ENCODE measurements around the gene ARPIN. TPM values are rescaled to one million over a fixed set of nuclear protein-coding genes. Genes with fewer than 3 reads are reported as not detected.
"Not testable (repeated sequence)": the region's sequence is repeated elsewhere in the genome, so short reads cannot be mapped to it uniquely, and the experiment has no call there.

The ARPIN gene
- total RNA-seq, result under 1 TPM in 4 of 5 donors, not detected in 1; 0.03 to 0.09 (median 0.06) TPM
- 0.15 TPM for total RNA-seq (2013)
- 0 to 2.2 (median 0.12) reads per million in 29 experiments for total RNA-seq

DNA sequence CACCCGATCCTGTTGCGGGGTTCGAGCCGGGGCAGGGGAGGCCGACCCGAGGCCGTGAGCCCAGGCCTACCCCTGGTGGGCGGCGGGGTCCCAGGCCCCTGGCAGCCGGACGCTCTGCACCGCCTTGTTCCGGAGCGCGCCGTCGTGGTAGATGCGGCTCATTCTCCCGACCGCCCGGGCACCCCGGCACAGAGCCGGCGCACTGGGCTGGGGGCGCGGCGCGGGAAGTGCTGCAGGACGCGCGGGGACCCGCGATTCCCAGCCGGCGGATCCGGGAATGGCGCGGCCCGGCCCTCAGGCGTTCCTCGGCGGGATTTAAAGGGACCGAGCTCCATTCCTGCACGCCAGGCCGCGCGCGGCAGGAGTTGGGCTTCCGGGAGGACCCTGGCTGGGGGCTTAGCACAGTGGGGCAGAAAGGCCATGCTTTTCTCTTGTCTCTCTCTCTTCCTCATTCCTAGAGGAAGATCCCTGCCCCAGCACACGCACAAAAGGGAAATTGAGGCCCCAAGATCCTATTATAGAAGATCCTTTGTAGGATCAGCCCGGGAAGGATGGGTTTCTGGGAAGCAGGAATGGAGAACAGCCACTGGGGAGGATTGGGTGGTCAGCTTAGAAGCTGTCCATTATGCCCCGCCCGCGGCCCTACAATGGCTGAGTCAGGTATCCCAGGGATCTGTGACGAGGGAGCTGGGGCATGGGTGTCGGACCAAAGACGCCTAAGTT lies at the start of gene ARPIN:
Gene ARPIN (minus strand): TSS at position 279 of the 723 bp plus-strand sequence. CDS start 117 bp downstream, at position 162.
- Mint-ChIP-seq H3K27me3 (peaks cover 29 to 45% of the 10 kb centered on the region in 2 donors), H3K27ac (no peak within 1 kb of the TSS), H3K9me3 (no peaks in the 10 kb centered on the region), H3K36me3 (no peaks in the 10 kb centered on the region), H3K4me3 (peak within 1 kb of the TSS in 2 of 3 donors; percentile 41 to 42), H3K4me1 (peaks cover 0 to 7% (median 6%) of the 10 kb centered on the region in 3 donors)
- ChIA-PET POLR2A (no interaction called here), CTCF (interaction anchor here in 1 of 2 donors (0.5 to 0.6 kb wide), 2 partner anchors 15 to 556 kb away, joined by 3 to 4 read pairs; no protein-coding TSS in a partner anchor)
- Histone ChIP-seq H3K4me3 (ENCODE audit: control insufficient read depth in 1 of 2, extremely low read depth in 1 of 2, low read length in 1 of 2) (peak within 1 kb of the TSS in 1 of 2 donors; percentile 66), H3K4me1 (ENCODE audit: control insufficient read depth in 1 of 2, extremely low read depth in 1 of 2, insufficient read depth in 2 of 2, low read length in 2 of 2) (peaks cover 0 to 5% of the 10 kb centered on the region in 2 experiments), H3K36me3 (ENCODE audit: control insufficient read depth in 2 of 2, extremely low read depth in 1 of 2, insufficient read depth in 1 of 2, low read length in 1 of 2) (no peaks in the 10 kb centered on the region), H3K27me3 (replicated peaks in 1 of 2; ENCODE audit: control insufficient read depth in 2 of 2, extremely low read depth in 1 of 2, insufficient read depth in 2 of 2, low read length in 1 of 2) (peaks cover 0 to 43% of the 10 kb centered on the region in 2 experiments), H3K27ac (ENCODE audit: low read length) (no peak within 1 kb of the TSS), H3K9me3 (no peaks in the 10 kb centered on the region)
- ATAC-seq (replicated peaks in 1 of 4), result peak; percentile 33 to 56 (median 43)
- WGBS (ENCODE audit: insufficient coverage), result 14% methylated on average over 50 of the region's 57 CpGs
- peak in 3 of 35 experiments; percentile 9 to 14 (median 10) for DNase-seq

DNA sequence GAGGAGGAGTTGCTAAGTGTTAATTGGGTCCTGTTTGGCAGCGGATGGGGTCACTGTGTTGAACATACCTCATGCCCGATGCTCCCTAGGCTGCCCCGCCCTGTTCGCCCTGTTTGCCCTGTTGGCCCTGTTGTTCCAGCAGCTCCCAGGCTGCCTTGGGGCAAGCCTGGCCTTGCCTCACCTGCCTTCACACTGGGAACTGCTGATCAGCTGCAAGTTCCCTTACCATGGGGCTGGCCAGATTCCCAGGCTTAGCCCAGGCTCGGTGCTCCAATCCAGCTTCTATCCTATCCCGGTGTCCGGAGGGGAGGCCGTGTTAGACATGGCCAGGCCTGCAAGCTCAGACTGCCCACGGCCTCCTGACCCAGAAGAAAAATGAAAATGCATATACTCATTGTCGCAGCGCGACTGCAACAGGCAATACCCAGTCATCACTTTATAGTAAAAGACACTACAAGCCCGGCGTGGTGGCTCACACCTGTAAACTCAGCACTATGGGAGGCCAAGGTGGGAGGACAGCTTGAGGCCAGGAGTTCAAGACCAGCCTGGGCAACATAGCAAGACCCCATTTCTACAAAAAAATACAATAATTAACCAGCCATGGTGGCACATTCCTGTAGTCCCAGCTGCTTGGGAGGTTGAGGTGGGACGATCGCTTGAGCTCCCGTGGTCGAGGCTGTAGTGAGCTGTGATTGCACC lies 45.5 kb upstream of the ARPIN start:
- no peak for DNase-seq
- Histone ChIP-seq H3K27ac (ENCODE audit: low read length) (no peak overlapping the region), H3K4me1 (ENCODE audit: control insufficient read depth in 1 of 2, extremely low read depth in 1 of 2, insufficient read depth in 2 of 2, low read length in 2 of 2) (no peaks in the 10 kb centered on the region), H3K4me3 (ENCODE audit: control insufficient read depth in 1 of 2, extremely low read depth in 1 of 2, low read length in 1 of 2) (no peak overlapping the region), H3K9me3 (no peaks in the 10 kb centered on the region), H3K27me3 (replicated peaks in 1 of 2; ENCODE audit: control insufficient read depth in 2 of 2, extremely low read depth in 1 of 2, insufficient read depth in 2 of 2, low read length in 1 of 2) (no peaks in the 10 kb centered on the region), H3K36me3 (ENCODE audit: control insufficient read depth in 2 of 2, extremely low read depth in 1 of 2, insufficient read depth in 1 of 2, low read length in 1 of 2) (no peaks in the 10 kb centered on the region)
- H3K27me3 Mint-ChIP-seq, result no peaks in the 10 kb centered on the region
- no peak overlapping the region for H3K27ac Mint-ChIP-seq
- CTCF ChIA-PET, result no interaction called here
- no peaks in the 10 kb centered on the region for H3K36me3 Mint-ChIP-seq
- H3K4me3 Mint-ChIP-seq, result no peak overlapping the region
- H3K9me3 Mint-ChIP-seq, result peaks cover 0 to 4% (median 3%) of the 10 kb centered on the region in 3 donors
- no peaks in the 10 kb centered on the region for H3K4me1 Mint-ChIP-seq
- POLR2A ChIA-PET, result no interaction called here
- ATAC-seq (replicated peaks in 1 of 4), result no peak
- WGBS (ENCODE audit: insufficient coverage), result 91% methylated on average over 12 of the region's 18 CpGs

DNA sequence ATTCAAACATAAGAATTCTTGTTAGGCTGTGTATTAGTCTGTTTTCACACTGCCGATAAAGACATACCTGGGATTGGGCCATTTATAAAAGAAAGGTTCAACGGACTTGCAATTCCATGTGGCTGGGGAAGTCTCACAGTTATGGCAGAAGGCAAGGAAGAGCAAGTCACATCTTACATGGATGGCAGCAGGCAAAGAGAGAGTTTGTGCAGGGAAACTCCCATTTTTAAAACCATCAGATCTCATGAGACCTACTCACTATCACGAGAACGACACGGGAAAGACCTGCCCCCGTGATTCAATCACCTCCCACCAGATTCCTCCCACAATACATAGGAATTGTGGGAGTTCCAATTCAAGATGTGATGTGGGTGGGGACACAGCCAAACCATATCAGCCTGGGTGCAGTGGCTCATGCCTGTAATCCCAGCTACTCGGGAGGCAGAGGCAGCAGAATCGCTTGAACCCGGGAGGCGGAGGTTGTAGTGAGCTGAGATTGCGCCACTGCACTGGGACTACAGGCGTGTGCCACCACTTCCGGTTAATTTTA lies 42.8 kb upstream of the ARPIN start:
- H3K4me1 Mint-ChIP-seq; H3K27ac ChIP-seq (ENCODE audit: low read length); POLR2A ChIA-PET; H3K9me3 Mint-ChIP-seq; H3K27me3 ChIP-seq (replicated peaks in 1 of 2; ENCODE audit: control insufficient read depth in 2 of 2, extremely low read depth in 1 of 2, insufficient read depth in 2 of 2, low read length in 1 of 2); CTCF ChIA-PET; H3K36me3 Mint-ChIP-seq; H3K27me3 Mint-ChIP-seq; H3K4me3 Mint-ChIP-seq; H3K9me3 ChIP-seq; DNase-seq; H3K36me3 ChIP-seq (ENCODE audit: control insufficient read depth in 2 of 2, extremely low read depth in 1 of 2, insufficient read depth in 1 of 2, low read length in 1 of 2); H3K4me1 ChIP-seq (ENCODE audit: control insufficient read depth in 1 of 2, extremely low read depth in 1 of 2, insufficient read depth in 2 of 2, low read length in 2 of 2); H3K27ac Mint-ChIP-seq; ATAC-seq (replicated peaks in 1 of 4); H3K4me3 ChIP-seq (ENCODE audit: control insufficient read depth in 1 of 2, extremely low read depth in 1 of 2, low read length in 1 of 2): not testable (repeated sequence)
- WGBS (ENCODE audit: insufficient coverage), result 100% methylated on average over 5 of the region's 13 CpGs

DNA sequence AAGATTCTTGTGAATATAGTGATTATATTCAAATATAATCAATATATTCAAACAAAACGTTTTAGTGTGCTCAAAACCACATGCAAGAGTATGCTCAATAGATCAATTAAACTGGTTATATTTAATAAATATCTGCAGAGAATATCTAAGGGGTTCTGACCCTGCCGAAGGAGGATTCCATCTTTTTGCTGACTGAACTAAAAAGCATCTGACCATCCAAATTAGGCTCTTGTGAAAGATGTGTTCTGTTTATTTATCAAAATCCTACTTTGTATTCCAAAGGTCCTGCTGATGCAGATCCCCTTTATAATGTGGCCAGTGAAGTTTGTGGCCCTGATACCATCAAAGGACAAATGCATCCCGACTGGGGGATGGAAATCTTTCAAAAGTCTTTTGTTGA lies 41.8 kb upstream of the ARPIN start:
- Mint-ChIP-seq H3K4me3 (no peak overlapping the region), H3K36me3 (no peaks in the 10 kb centered on the region), H3K27me3 (no peaks in the 10 kb centered on the region), H3K4me1 (no peaks in the 10 kb centered on the region), H3K27ac (no peak overlapping the region), H3K9me3 (peaks cover 0 to 4% (median 3%) of the 10 kb centered on the region in 3 donors)
- Histone ChIP-seq H3K36me3 (ENCODE audit: control insufficient read depth in 2 of 2, extremely low read depth in 1 of 2, insufficient read depth in 1 of 2, low read length in 1 of 2) (no peaks in the 10 kb centered on the region), H3K27me3 (replicated peaks in 1 of 2; ENCODE audit: control insufficient read depth in 2 of 2, extremely low read depth in 1 of 2, insufficient read depth in 2 of 2, low read length in 1 of 2) (peaks cover 0 to 4% of the 10 kb centered on the region in 2 experiments), H3K27ac (ENCODE audit: low read length) (no peak overlapping the region), H3K4me3 (ENCODE audit: control insufficient read depth in 1 of 2, extremely low read depth in 1 of 2, low read length in 1 of 2) (no peak overlapping the region), H3K9me3 (no peaks in the 10 kb centered on the region), H3K4me1 (ENCODE audit: control insufficient read depth in 1 of 2, extremely low read depth in 1 of 2, insufficient read depth in 2 of 2, low read length in 2 of 2) (no peaks in the 10 kb centered on the region)
- CTCF ChIA-PET, result no interaction called here
- POLR2A ChIA-PET, result no interaction called here
- WGBS (ENCODE audit: insufficient coverage), result no CpG with 5 or more reads among the region's 3 CpGs
- ATAC-seq (replicated peaks in 1 of 4) (no peak), DNase-seq (no peak)

DNA sequence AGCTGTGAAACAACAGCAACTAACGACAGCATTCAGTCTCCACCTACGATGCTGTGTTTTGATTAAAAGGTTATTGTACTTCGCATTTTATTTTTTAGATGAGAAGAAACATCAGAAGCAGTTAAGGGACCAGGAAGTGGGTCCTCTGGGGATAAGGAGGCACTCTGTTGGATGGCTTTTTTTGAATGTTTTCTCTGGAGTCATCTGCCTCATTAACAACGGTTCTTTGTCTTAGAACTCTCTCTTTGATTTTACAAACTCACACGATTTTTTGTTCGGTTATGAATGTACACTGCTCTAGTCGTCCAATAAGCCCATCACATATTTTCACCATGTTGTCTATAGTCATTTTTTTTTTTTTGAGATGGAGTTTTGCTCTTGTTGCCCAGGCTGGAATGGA lies 36.0 kb upstream of the ARPIN start:
- ChIA-PET POLR2A (no interaction called here), CTCF (no interaction called here)
- H3K4me1 Mint-ChIP-seq, result no peaks in the 10 kb centered on the region
- Histone ChIP-seq H3K9me3 (no peaks in the 10 kb centered on the region), H3K27me3 (replicated peaks in 1 of 2; ENCODE audit: control insufficient read depth in 2 of 2, extremely low read depth in 1 of 2, insufficient read depth in 2 of 2, low read length in 1 of 2) (peaks cover 0 to 5% of the 10 kb centered on the region in 2 experiments), H3K36me3 (ENCODE audit: control insufficient read depth in 2 of 2, extremely low read depth in 1 of 2, insufficient read depth in 1 of 2, low read length in 1 of 2) (no peaks in the 10 kb centered on the region), H3K4me3 (ENCODE audit: control insufficient read depth in 1 of 2, extremely low read depth in 1 of 2, low read length in 1 of 2) (no peak overlapping the region), H3K4me1 (ENCODE audit: control insufficient read depth in 1 of 2, extremely low read depth in 1 of 2, insufficient read depth in 2 of 2, low read length in 2 of 2) (no peaks in the 10 kb centered on the region), H3K27ac (ENCODE audit: low read length) (no peak overlapping the region)
- 82% methylated on average over 3 of the region's 7 CpGs for WGBS (ENCODE audit: insufficient coverage)
- DNase-seq, result no peak
- H3K9me3 Mint-ChIP-seq, result no peaks in the 10 kb centered on the region
- no peak overlapping the region for H3K27ac Mint-ChIP-seq
- ATAC-seq (replicated peaks in 1 of 4), result no peak
- no peak overlapping the region for H3K4me3 Mint-ChIP-seq
- H3K36me3 Mint-ChIP-seq, result no peaks in the 10 kb centered on the region
- no peaks in the 10 kb centered on the region for H3K27me3 Mint-ChIP-seq

DNA sequence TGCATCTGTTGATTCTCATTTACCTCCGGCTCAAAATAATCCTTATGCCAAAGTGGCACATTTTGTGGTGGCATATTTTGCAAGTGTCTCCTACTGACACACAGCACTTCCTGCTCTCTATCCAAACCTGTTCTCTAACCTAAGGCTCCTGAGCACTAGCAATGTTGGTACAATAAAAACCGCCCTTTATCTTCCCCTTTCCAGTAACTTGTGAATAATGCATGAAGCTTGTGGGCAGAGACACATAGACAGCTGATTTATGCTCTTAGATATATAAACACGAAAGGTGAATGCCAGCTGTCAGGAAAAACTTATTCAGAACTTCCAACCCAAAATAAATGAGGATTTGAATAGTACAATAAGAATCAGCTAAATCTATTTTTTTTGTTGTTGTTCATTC lies 34.6 kb upstream of the ARPIN start:
- DNase-seq, result no peak
- Histone ChIP-seq H3K4me3 (ENCODE audit: control insufficient read depth in 1 of 2, extremely low read depth in 1 of 2, low read length in 1 of 2) (no peak overlapping the region), H3K27ac (ENCODE audit: low read length) (no peak overlapping the region), H3K36me3 (ENCODE audit: control insufficient read depth in 2 of 2, extremely low read depth in 1 of 2, insufficient read depth in 1 of 2, low read length in 1 of 2) (no peaks in the 10 kb centered on the region), H3K9me3 (no peaks in the 10 kb centered on the region), H3K4me1 (ENCODE audit: control insufficient read depth in 1 of 2, extremely low read depth in 1 of 2, insufficient read depth in 2 of 2, low read length in 2 of 2) (no peaks in the 10 kb centered on the region), H3K27me3 (replicated peaks in 1 of 2; ENCODE audit: control insufficient read depth in 2 of 2, extremely low read depth in 1 of 2, insufficient read depth in 2 of 2, low read length in 1 of 2) (peaks cover 0 to 6% of the 10 kb centered on the region in 2 experiments)
- ChIA-PET CTCF (interaction anchor here in 1 of 2 donors (0.6 kb wide), 1 partner anchor 25 kb away, joined by 3 read pairs; no protein-coding TSS in a partner anchor), POLR2A (no interaction called here)
- H3K9me3 Mint-ChIP-seq, result no peaks in the 10 kb centered on the region
- no peaks in the 10 kb centered on the region for H3K4me1 Mint-ChIP-seq
- WGBS (ENCODE audit: insufficient coverage), result no CpG with 5 or more reads among the region's 3 CpGs
- no peak for ATAC-seq (replicated peaks in 1 of 4)
- H3K27me3 Mint-ChIP-seq, result no peaks in the 10 kb centered on the region
- H3K36me3 Mint-ChIP-seq, result no peaks in the 10 kb centered on the region
- no peak overlapping the region for H3K27ac Mint-ChIP-seq
- no peak overlapping the region for H3K4me3 Mint-ChIP-seq
